ENCODE measurements around the gene TRIM14. TPM values are rescaled to one million over a fixed set of nuclear protein-coding genes. Genes with fewer than 3 reads are reported as not detected.

The TRIM14 gene
- total and polyA plus RNA-seq, 7 donors, result 0.13 to 2.5 (median 0.79) TPM

DNA sequence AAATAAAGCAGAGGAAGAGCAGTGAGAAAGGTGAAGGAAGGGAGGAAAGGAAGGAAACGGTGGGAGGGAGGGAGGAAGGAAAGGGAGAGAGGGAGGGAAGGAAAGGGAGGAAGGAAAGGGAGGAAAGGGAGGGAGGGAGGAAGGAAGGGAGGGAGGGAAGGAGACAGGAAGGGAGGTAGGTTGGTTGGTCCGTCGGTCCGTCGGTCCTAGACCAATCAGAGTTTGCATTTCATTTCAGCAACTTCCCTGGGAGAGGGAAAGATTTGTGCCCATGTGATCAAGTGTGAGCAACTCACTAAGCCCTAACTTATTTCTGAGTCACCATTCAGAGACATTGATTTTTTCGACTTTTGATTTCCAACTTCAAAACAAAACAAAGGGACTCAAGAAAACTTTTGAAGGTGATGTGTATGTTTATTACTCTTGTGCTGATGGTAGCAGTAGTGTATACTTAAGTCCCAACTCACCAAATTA is 43.7 kb downstream of the TRIM14 start:
- DNase-seq (no peak), ATAC-seq (peak in 3 of 4 donors; percentile 43 to 55 (median 55))
- no peaks in the 10 kb centered on the region for H3K27me3 ChIP-seq (ENCODE audit: insufficient read depth in 3 of 3, low read length in 2 of 3)
- H3K4me3 ChIP-seq, result no peak overlapping the region
- H3K27ac ChIP-seq, result no peak overlapping the region
- H3K36me3 ChIP-seq (ENCODE audit: insufficient read depth in 1 of 2, low read depth in 1 of 2), result peaks cover 0 to 35% of the 10 kb centered on the region in 2 donors
- TF ChIP-seq, protein P1, sequence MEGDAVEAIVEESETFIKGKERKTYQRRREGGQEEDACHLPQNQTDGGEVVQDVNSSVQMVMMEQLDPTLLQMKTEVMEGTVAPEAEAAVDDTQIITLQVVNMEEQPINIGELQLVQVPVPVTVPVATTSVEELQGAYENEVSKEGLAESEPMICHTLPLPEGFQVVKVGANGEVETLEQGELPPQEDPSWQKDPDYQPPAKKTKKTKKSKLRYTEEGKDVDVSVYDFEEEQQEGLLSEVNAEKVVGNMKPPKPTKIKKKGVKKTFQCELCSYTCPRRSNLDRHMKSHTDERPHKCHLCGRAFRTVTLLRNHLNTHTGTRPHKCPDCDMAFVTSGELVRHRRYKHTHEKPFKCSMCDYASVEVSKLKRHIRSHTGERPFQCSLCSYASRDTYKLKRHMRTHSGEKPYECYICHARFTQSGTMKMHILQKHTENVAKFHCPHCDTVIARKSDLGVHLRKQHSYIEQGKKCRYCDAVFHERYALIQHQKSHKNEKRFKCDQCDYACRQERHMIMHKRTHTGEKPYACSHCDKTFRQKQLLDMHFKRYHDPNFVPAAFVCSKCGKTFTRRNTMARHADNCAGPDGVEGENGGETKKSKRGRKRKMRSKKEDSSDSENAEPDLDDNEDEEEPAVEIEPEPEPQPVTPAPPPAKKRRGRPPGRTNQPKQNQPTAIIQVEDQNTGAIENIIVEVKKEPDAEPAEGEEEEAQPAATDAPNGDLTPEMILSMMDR (IDR thresholded peaks at IDR 0.05), result no peak
- no peaks in the 10 kb centered on the region for H3K4me1 ChIP-seq
- intact Hi-C loops (cut with DNase I), result loop anchor here (2.0 to 10.0 kb wide), 3 partner anchors 59 to 189 kb away; no protein-coding TSS in a partner anchor
- 49 to 59% (median 53%) methylated on average over 6 of the region's 6 CpGs for WGBS, 3 donors
- H3K9me3 ChIP-seq, result no peaks in the 10 kb centered on the region

DNA sequence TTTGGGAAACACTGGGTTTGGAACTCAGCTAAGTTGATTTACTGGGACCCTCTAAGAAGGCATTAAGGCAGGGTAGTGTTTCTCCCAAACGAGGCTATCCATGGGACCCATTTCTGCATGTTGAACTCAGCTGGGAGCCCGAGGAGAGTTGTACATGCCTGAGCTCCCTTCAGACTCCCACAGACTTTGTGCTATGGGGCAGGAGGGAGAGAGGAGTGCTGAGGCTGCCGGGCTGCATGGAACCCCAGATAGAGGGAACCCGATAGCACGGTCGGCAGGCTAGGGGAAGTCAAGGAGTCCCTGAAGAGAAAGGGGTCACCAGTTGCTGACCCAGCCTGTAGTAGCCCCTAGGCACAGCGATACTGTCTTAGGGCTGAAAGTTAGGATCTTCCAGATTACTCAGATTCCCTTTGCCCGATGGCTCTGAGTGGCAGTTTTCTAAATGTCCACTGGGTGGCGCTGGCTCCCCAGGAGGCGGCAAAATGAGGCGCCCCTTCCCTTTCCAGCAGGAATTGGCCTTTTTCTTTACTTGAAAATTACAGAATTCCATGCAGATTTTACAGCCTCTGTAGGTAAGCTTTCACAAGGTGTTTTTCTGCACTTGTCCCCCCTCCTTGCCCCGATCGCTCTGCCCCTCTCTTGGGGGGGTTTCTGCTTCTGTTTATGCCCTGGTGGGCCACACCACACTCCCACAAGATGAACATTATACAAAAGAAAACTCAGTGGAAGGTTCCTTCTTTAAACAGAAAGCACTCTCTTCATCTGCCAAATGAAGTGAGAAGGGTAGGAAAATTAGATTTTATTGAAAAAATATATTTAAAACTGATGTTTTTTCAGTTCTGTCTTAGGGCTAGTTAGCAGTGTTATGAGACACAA is 44.7 kb downstream of the TRIM14 start:
- WGBS, 3 donors, result 35 to 36% (median 35%) methylated on average over 13 of the region's 13 CpGs
- no peaks in the 10 kb centered on the region for H3K4me1 ChIP-seq
- H3K4me3 ChIP-seq, result no peak overlapping the region
- intact Hi-C loops (cut with DNase I), result loop anchor here (2.0 to 10.0 kb wide), 4 partner anchors 60 to 190 kb away; no protein-coding TSS in a partner anchor
- DNase-seq, result peak; percentile 50 to 74
- no peaks in the 10 kb centered on the region for H3K9me3 ChIP-seq
- TF ChIP-seq, protein P1 (IDR thresholded peaks at IDR 0.05), result peak; percentile 88
- peaks cover 0 to 29% of the 10 kb centered on the region in 2 donors for H3K36me3 ChIP-seq (ENCODE audit: insufficient read depth in 1 of 2, low read depth in 1 of 2)
- H3K27me3 ChIP-seq (ENCODE audit: insufficient read depth in 3 of 3, low read length in 2 of 3), result no peaks in the 10 kb centered on the region
- peak in 3 of 4 donors; percentile 53 to 76 (median 67) for ATAC-seq
- no peak overlapping the region for H3K27ac ChIP-seq

DNA sequence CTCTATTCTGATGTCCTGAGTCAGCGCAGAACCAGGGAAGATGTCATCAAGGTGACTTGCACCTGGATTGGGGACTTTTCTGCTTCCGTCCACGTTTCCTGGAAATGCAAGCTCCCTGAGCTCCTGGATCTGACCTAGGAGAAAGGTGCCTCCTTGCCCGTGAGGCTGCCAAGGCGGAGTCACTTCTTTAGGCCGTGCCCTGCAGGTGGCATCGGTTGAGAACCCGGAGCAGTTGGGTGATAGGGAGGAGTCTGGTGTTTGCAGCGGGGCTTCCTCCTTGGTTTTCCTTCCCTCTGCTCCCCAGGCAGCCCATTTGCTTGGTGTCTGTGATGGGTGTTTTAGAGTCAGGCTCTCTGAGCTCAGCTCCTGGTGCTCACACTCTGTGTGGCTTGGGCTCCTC is 47.3 kb downstream of the TRIM14 start:
- TF ChIP-seq, protein P1 (IDR thresholded peaks at IDR 0.05), result no peak
- Histone ChIP-seq H3K4me3 (no peak overlapping the region), H3K36me3 (ENCODE audit: insufficient read depth in 1 of 2, low read depth in 1 of 2) (peaks cover 0 to 9% of the 10 kb centered on the region in 2 donors), H3K27me3 (ENCODE audit: insufficient read depth in 3 of 3, low read length in 2 of 3) (no peaks in the 10 kb centered on the region), H3K9me3 (no peaks in the 10 kb centered on the region), H3K4me1 (no peaks in the 10 kb centered on the region), H3K27ac (no peak overlapping the region)
- no peak for ATAC-seq
- WGBS, 3 donors, result 88 to 91% (median 88%) methylated on average over 9 of the region's 9 CpGs
- intact Hi-C loops (cut with DNase I), result loop anchor here (5.0 to 10.0 kb wide), 3 partner anchors 63 to 193 kb away; no protein-coding TSS in a partner anchor
- DNase-seq, result no peak

DNA sequence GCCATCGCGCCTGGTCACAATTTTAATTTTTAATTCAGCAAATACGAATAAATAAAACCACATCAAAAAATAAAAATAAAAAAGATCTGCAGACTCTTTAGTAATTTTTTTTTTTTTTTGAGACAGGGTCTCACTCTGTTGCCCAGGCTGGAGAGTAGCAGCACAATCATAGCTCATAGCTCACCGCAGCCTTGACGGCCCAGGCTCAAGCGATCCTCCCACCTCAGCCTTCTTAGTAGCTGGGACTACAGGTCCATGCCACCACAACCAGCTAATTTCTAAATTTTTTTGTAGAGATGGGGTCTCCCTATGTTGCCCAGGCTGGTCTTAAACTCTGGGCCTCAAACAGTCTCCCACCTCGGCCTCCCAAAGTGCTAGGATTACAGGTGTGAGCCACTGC is 48.3 kb downstream of the TRIM14 start:
- H3K27ac ChIP-seq, result no peak overlapping the region
- H3K36me3 ChIP-seq (ENCODE audit: insufficient read depth in 1 of 2, low read depth in 1 of 2), result peaks cover 0 to 18% of the 10 kb centered on the region in 2 donors
- H3K9me3 ChIP-seq, result no peaks in the 10 kb centered on the region
- H3K4me3 ChIP-seq, result no peak overlapping the region
- intact Hi-C loops (cut with DNase I), result loop anchor here (5.0 to 10.0 kb wide), 3 partner anchors 64 to 194 kb away; no protein-coding TSS in a partner anchor
- H3K27me3 ChIP-seq (ENCODE audit: insufficient read depth in 3 of 3, low read length in 2 of 3), result no peaks in the 10 kb centered on the region
- TF ChIP-seq, protein P1 (IDR thresholded peaks at IDR 0.05), result no peak
- no peaks in the 10 kb centered on the region for H3K4me1 ChIP-seq
- no peak for ATAC-seq
- 96 to 97% (median 97%) methylated on average over 7 of the region's 7 CpGs for WGBS, 3 donors
- DNase-seq, result no peak

Measured in psoas muscle (tissue), 8 donors.